HepG2 (cell line): ENCODE results near the gene SMAD2. TPM values are rescaled to one million over a fixed set of nuclear protein-coding genes. Genes with fewer than 3 reads are reported as not detected.

Source experiments
- ATAC-seq: fragments of 200-7000 bp; cut with Tn5 transposase; 3 replicates; pipeline ENCODE4 v1.9.1; 2020; ENCODE audit warnings: mild to moderate bottlenecking, moderate library complexity
- BruUV-seq: library from RNA; stranded (reverse); fragments of 400-500 nt; replicated peaks from 2 replicates; lab custom pipeline; 2021; lab: Mats Ljungman, UMichigan
- CTCF ChIA-PET: fragments of 300-600 bp; formaldehyde crosslinking; extraction: SDS; loops from one replicate; lab custom pipeline; 2021; ENCODE audit warnings: low total read pairs, inconsistent platforms, low intra/inter-chr PET ratio; lab: Yijun Ruan, JAX
- POLR2A ChIA-PET: fragments of 350-600 bp; sonication (Branson Sonifier 250); formaldehyde crosslinking; loops from one replicate; lab custom pipeline; 2020; ENCODE audit warnings: antibody characterized with exemption, inconsistent platforms; lab: Yijun Ruan, JAX
- DNase-seq: peaks from one replicate; pipeline ENCODE4 v3.0.0-alpha.2; 2015; ENCODE audit warnings: low spot score
- FAIRE-seq: peaks from 3 replicates; lab custom pipeline; 2011; peaks lifted over from hg19 to GRCh38; lab: Jason Lieb, UNC
- H2AFZ ChIP-seq: one replicate; pipeline ENCODE4 v1.6.1; 2011; ENCODE audit warnings: low read length, inconsistent platforms
- H3K27ac ChIP-seq: fragments of 300-600 bp; 3 replicates; pipeline ENCODE4 v1.8.0; 2011; ENCODE audit warnings: mixed run types, mild to moderate bottlenecking, mixed read lengths, low read length, inconsistent platforms; ENCODE audit not compliant: insufficient read depth; ENCODE audit errors: extremely low read length
- H3K27me3 ChIP-seq, 2 experiments: fragments of 200-600 bp in 1 of 2; 2 replicates in 1 of 2; 3 replicates in 1 of 2; pipeline versions ENCODE4 v1.6.0 to v1.8.0; 2011; ENCODE audit warnings: low read length in 2 of 2, mild to moderate bottlenecking in 2 of 2, moderate library complexity in 2 of 2, inconsistent platforms in 1 of 2; ENCODE audit not compliant: insufficient read depth in 2 of 2, control insufficient read depth in 1 of 2
- H3K36me3 ChIP-seq, 2 experiments: fragments of 200-600 bp in 1 of 2; replicated peaks in 1 of 2; 2 replicates in 1 of 2; 3 replicates in 1 of 2; pipeline versions ENCODE4 v1.5.1 to v1.8.0; 2011; ENCODE audit warnings: low read length in 2 of 2, inconsistent platforms in 1 of 2; ENCODE audit not compliant: insufficient read depth in 2 of 2, control insufficient read depth in 1 of 2
- H3K4me1 ChIP-seq: 2 replicates; pipeline ENCODE4 v1.5.1; 2012; ENCODE audit warnings: low read length, inconsistent platforms; ENCODE audit not compliant: insufficient read depth
- H3K4me2 ChIP-seq: 2 replicates; pipeline ENCODE4 v1.6.0; 2011; ENCODE audit warnings: low read depth, low read length, inconsistent platforms
- H3K4me3 ChIP-seq, 3 experiments: fragments of 200-600 bp in 1 of 3; sonication (generic), shearing (Covaris generic) in 1 of 3; replicated peaks in 1 of 3; 2 replicates each; pipeline ENCODE4 v1.5.1; 2011 to 2016; ENCODE audit warnings: low read length in 3 of 3, inconsistent platforms in 2 of 3, low read depth in 2 of 3, mild to moderate bottlenecking in 2 of 3, control low read depth in 1 of 3, mixed read lengths in 1 of 3; ENCODE audit not compliant: insufficient read depth in 1 of 3
- H3K79me2 ChIP-seq: one replicate; pipeline ENCODE4 v1.6.1; 2011; ENCODE audit warnings: low read length, inconsistent platforms; ENCODE audit not compliant: insufficient read depth
- H3K9ac ChIP-seq: 2 replicates; pipeline ENCODE4 v1.6.0; 2011; ENCODE audit warnings: mild to moderate bottlenecking, low read depth, low read length, inconsistent platforms; ENCODE audit not compliant: insufficient read depth
- H3K9me3 ChIP-seq: 2 replicates; pipeline ENCODE4 v1.5.1; 2012; ENCODE audit warnings: mild to moderate bottlenecking, low read length
- H4K20me1 ChIP-seq: 2 replicates; pipeline ENCODE4 v1.6.0; 2011; ENCODE audit warnings: inconsistent platforms, mild to moderate bottlenecking, low read length, moderate library complexity; ENCODE audit not compliant: insufficient read depth
- FOXO1 ChIP-seq: sonication (generic); formaldehyde crosslinking; IDR thresholded peaks from 2 replicates; pipeline ENCODE4 v1.4.0; 2020; ENCODE audit warnings: missing genetic modification reagents
- HIC2 ChIP-seq: sonication (generic); formaldehyde crosslinking; IDR thresholded peaks from 2 replicates; pipeline ENCODE4 v1.9.0; 2022; ENCODE audit warnings: low read depth, missing genetic modification reagents
- HNF4A ChIP-seq: sonication (generic); formaldehyde crosslinking; IDR thresholded peaks from 2 replicates; pipeline ENCODE4 v1.4.0; 2020; ENCODE audit warnings: missing genetic modification reagents
- MIXL1 ChIP-seq: IDR thresholded peaks from 2 replicates; pipeline ENCODE4 v1.6.1; 2016
- MTF2 ChIP-seq: sonication (generic); formaldehyde crosslinking; IDR thresholded peaks from 2 replicates; pipeline ENCODE4 v1.5.0; 2020; ENCODE audit warnings: missing genetic modification reagents, borderline replicate concordance
- NR2F6 ChIP-seq, 2 experiments: IDR thresholded peaks; 2 replicates each; pipeline ENCODE4 v1.6.1; 2016; ENCODE audit warnings: antibody characterized with exemption in 1 of 2, mild to moderate bottlenecking in 1 of 2
- PAF1 ChIP-seq: IDR thresholded peaks from 2 replicates; pipeline ENCODE4 v1.6.1; 2016; ENCODE audit warnings: missing genetic modification reagents, missing compliant biosample characterization
- PRDM4 ChIP-seq: sonication (generic); formaldehyde crosslinking; IDR thresholded peaks from 2 replicates; pipeline ENCODE4 v1.9.0; 2021; ENCODE audit warnings: missing genetic modification reagents, borderline replicate concordance
- REXO4 ChIP-seq: sonication (generic); formaldehyde crosslinking; IDR thresholded peaks from 2 replicates; pipeline ENCODE4 v1.8.0; 2022; ENCODE audit warnings: missing genetic modification reagents, mild to moderate bottlenecking, borderline replicate concordance
- TCF12 ChIP-seq, 2 experiments: fragments of 450-650 bp in 1 of 2; sonication (generic) in 1 of 2; formaldehyde crosslinking in 1 of 2; IDR thresholded peaks; 2 replicates each; pipeline versions ENCODE4 v1.6.1 to v1.8.0; 2017 to 2022; ENCODE audit warnings: antibody characterized with exemption in 1 of 2, mild to moderate bottlenecking in 1 of 2, missing genetic modification reagents in 1 of 2, moderate library complexity in 1 of 2
- ZC3H13 ChIP-seq: sonication (generic); formaldehyde crosslinking; IDR thresholded peaks from 2 replicates; pipeline ENCODE4 v1.8.1; 2023; ENCODE audit warnings: mild to moderate bottlenecking, missing genetic modification reagents, moderate library complexity
- ZNF329 ChIP-seq: sonication (generic); formaldehyde crosslinking; IDR thresholded peaks from 2 replicates; pipeline ENCODE4 v1.9.0; 2021; ENCODE audit warnings: low read depth, mild to moderate bottlenecking, missing genetic modification reagents
- ZNF543 ChIP-seq: sonication (generic); formaldehyde crosslinking; IDR thresholded peaks from 2 replicates; pipeline ENCODE4 v1.4.0; 2020; ENCODE audit warnings: mild to moderate bottlenecking, missing genetic modification reagents
- WGBS: methylation state at CpG from one replicate; pipeline ENCODE4 v1.1.6; 2017; ENCODE audit warnings: low lambda C conversion rate; 5-methylcytosine and 5-hydroxymethylcytosine counted together
- in situ Hi-C: cut with HindIII; loops from 2 replicates; pipeline ENCODE4 v1.10.0; 2017; ENCODE audit warnings: low pct_unique_long_range_greater_than_20kb; ENCODE audit not compliant: extremely low pct_ligation_motif_present
- intact Hi-C: fragments of 100-400 bp; cut with micrococcal nuclease; formaldehyde crosslinking; loops from one replicate; pipeline ENCODE4 v1.10.0; 2022; ENCODE audit not compliant: unreplicated experiment
- polyA plus RNA-seq, 8 experiments: library from polyadenylated mRNA; depleted of rRNA in 3 of 8; stranded (reverse) in 7 of 8; unstranded in 1 of 8; fragments of >200 nt; fragmentation: Illumina TruSeq in 4 of 8; extraction: Trizol in 4 of 8; gene quantifications; 2 replicates each; pipeline versions ENCODE4 v1.2.1 to v1.2.3, GENCODE V29; 2011 to 2016; ENCODE audit warnings: low read depth in 4 of 8, missing spikeins in 1 of 8, mixed read lengths in 1 of 8; ENCODE audit not compliant: insufficient read depth in 1 of 8
- total RNA-seq, 5 experiments: library from RNA; depleted of rRNA; stranded (reverse); fragments of >200 nt; fragmentation: Illumina TruSeq; extraction: Trizol; gene quantifications; 2 replicates each; pipeline ENCODE4 v1.2.3, GENCODE V29; 2016; ENCODE audit warnings: low read depth in 1 of 5
- TF ChIP-seq, protein P1 (sequence below): sonication (generic); formaldehyde crosslinking; IDR thresholded peaks from 2 replicates; pipeline ENCODE4 v1.5.0; 2020; ENCODE audit warnings: mild to moderate bottlenecking, missing genetic modification reagents

Gene SMAD2
- total and polyA plus RNA-seq, 2 of the 13 experiments (the other 11 are each of a cell fraction or from before 2014, with no cell fraction given) = 40.2 to 96.2 TPM

DNA sequence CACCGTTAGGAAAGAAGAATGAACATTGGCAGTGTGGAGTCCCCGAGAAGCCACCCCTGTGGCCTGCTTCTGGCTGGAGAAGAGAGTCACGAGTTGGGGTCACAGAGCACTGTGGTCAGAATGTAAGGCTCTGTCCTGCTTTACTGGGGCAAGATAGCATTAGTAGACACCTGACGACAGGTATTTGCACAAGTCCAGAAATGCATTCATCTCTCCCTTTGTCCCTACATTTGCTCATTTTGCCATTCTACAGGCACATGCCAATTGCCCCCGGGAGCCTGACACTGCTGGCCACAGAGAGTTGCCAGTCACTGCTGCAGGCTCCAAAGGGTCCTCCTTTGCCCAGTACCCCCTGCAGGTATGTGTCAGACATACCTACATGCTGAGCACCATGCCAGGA lies 133.3 kb downstream of the SMAD2 start:
- POLR2A ChIA-PET = no interaction called here
- H3K27ac ChIP-seq = no peak overlapping the region
- H3K9me3 ChIP-seq = no peaks in the 10 kb centered on the region
- CTCF ChIA-PET = no interaction called here
- intact Hi-C loops = no loop called here
- ATAC-seq = no peak
- no peaks in the 10 kb centered on the region for H4K20me1 ChIP-seq
- 15% methylated on average over 5 of the region's 5 CpGs for WGBS
- H3K27me3 ChIP-seq = peaks cover 5 to 62% of the 10 kb centered on the region in 2 experiments; a peak in 3 of 5 replicates
- DNase-seq = no peak
- H3K4me2 ChIP-seq = no peak overlapping the region
- no peaks in the 10 kb centered on the region for H3K79me2 ChIP-seq
- no peak for FAIRE-seq
- no peaks in the 10 kb centered on the region for H3K36me3 ChIP-seq
- BruUV-seq = no TSS peak
- in situ Hi-C loops = no loop called here
- H3K4me1 ChIP-seq = no peaks in the 10 kb centered on the region
- no peak overlapping the region for H2AFZ ChIP-seq
- TF ChIP-seq ZNF329 (CRISPR knock-in tag) (no peak), HIC2 (CRISPR knock-in tag) (no peak), MTF2 (CRISPR knock-in tag) (no peak), ZNF543 (CRISPR knock-in tag) (no peak), FOXO1 (CRISPR knock-in tag) (no peak), TCF12 (IDR thresholded peaks at IDR 0.05) (no peak), TCF12 (CRISPR knock-in tag; IDR thresholded peaks at IDR 0.05) (no peak), PAF1 (CRISPR knock-in tag) (no peak), NR2F6 (IDR thresholded peaks at IDR 0.05) (no peak), NR2F6 (CRISPR knock-in tag; IDR thresholded peaks at IDR 0.05) (no peak), ZC3H13 (no peak), MIXL1 (CRISPR knock-in tag) (no peak), HNF4A (CRISPR knock-in tag) (no peak), PRDM4 (CRISPR knock-in tag) (no peak), REXO4 (no peak)
- TF ChIP-seq, protein P1, sequence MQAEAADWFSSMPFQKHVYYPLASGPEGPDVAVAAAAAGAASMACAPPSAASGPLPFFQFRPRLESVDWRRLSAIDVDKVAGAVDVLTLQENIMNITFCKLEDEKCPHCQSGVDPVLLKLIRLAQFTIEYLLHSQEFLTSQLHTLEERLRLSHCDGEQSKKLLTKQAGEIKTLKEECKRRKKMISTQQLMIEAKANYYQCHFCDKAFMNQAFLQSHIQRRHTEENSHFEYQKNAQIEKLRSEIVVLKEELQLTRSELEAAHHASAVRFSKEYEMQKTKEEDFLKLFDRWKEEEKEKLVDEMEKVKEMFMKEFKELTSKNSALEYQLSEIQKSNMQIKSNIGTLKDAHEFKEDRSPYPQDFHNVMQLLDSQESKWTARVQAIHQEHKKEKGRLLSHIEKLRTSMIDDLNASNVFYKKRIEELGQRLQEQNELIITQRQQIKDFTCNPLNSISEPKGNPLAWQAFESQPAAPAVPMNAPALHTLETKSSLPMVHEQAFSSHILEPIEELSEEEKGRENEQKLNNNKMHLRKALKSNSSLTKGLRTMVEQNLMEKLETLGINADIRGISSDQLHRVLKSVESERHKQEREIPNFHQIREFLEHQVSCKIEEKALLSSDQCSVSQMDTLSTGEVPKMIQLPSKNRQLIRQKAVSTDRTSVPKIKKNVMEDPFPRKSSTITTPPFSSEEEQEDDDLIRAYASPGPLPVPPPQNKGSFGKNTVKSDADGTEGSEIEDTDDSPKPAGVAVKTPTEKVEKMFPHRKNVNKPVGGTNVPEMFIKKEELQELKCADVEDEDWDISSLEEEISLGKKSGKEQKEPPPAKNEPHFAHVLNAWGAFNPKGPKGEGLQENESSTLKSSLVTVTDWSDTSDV (CRISPR knock-in tag) = no peak
- H3K9ac ChIP-seq = no peak overlapping the region
- no peak overlapping the region for H3K4me3 ChIP-seq
